OCI-LY1 (cell line): ENCODE measurements around the gene FAM222A.

Experiments
- H2AFZ ChIP-seq: fragments of 200-600 bp; sonication (generic), shearing (Covaris generic); 2 replicates; pipeline ENCODE4 v1.6.0; 2014; ENCODE audit warnings: antibody characterized with exemption, mild to moderate bottlenecking, low read length
- H3F3A ChIP-seq: fragments of 200-600 bp; sonication (generic), shearing (Covaris generic); 2 replicates; pipeline ENCODE4 v1.6.0; 2014; ENCODE audit warnings: mild to moderate bottlenecking, antibody characterized with exemption, low read length, moderate library complexity; ENCODE audit not compliant: insufficient read depth
- H3K27ac ChIP-seq: fragments of 200-600 bp; sonication (generic); 2 replicates; pipeline ENCODE4 v1.5.1; 2014; ENCODE audit warnings: low read length, mixed run types, mild to moderate bottlenecking, low read depth; ENCODE audit not compliant: poor library complexity, severe bottlenecking
- H3K27me3 ChIP-seq: fragments of 200-600 bp; sonication (generic); 2 replicates; pipeline ENCODE4 v1.6.0; 2014; ENCODE audit warnings: antibody characterized with exemption, mild to moderate bottlenecking, low read length, moderate library complexity; ENCODE audit not compliant: insufficient read depth
- H3K36me3 ChIP-seq: fragments of 200-600 bp; sonication (generic); 2 replicates; pipeline ENCODE4 v1.6.1; 2014; ENCODE audit warnings: mild to moderate bottlenecking, antibody characterized with exemption, low read length, moderate library complexity, mixed read lengths; ENCODE audit not compliant: insufficient read depth
- H3K4me1 ChIP-seq: fragments of 200-600 bp; sonication (generic); 2 replicates; pipeline ENCODE4 v1.5.1; 2014; ENCODE audit warnings: mild to moderate bottlenecking, low read length, moderate library complexity; ENCODE audit not compliant: insufficient read depth, severe bottlenecking
- H3K4me2 ChIP-seq: fragments of 200-600 bp; sonication (generic), shearing (Covaris generic); 2 replicates; pipeline ENCODE4 v1.6.1; 2014; ENCODE audit warnings: low read length
- H3K4me3 ChIP-seq: fragments of 200-600 bp; sonication (generic); 2 replicates; pipeline ENCODE4 v1.5.1; 2014; ENCODE audit warnings: low read length, low read depth, mild to moderate bottlenecking, mixed read lengths; ENCODE audit not compliant: poor library complexity, severe bottlenecking
- H3K79me2 ChIP-seq: fragments of 200-600 bp; shearing (Covaris generic); 2 replicates; pipeline ENCODE4 v1.6.1; 2016; ENCODE audit warnings: mixed run types, low read length, mixed read lengths; ENCODE audit not compliant: insufficient read depth
- H3K9ac ChIP-seq: fragments of 200-600 bp; sonication (generic), shearing (Covaris generic); 2 replicates; pipeline ENCODE4 v1.6.1; 2014; ENCODE audit warnings: mild to moderate bottlenecking, low read length, mixed read lengths
- H3K9me2 ChIP-seq: fragments of 200-600 bp; sonication (generic), shearing (Covaris generic); 2 replicates; pipeline ENCODE4 v1.6.1; 2014; ENCODE audit warnings: low read depth, mild to moderate bottlenecking, low read length, mixed read lengths
- H3K9me3 ChIP-seq: fragments of 200-600 bp; shearing (Covaris generic); 2 replicates; pipeline ENCODE4 v1.6.1; 2014; ENCODE audit warnings: low read length, mixed read lengths
- H4K20me1 ChIP-seq: fragments of 200-600 bp; sonication (generic), shearing (Covaris generic); 2 replicates; pipeline ENCODE4 v1.6.0; 2016; ENCODE audit warnings: mild to moderate bottlenecking, low read length; ENCODE audit not compliant: insufficient read depth
- CTCF ChIP-seq: fragments of 200-600 bp; sonication (generic), shearing (Covaris generic); IDR thresholded peaks from 2 replicates; pipeline ENCODE4 v1.5.1; 2017; ENCODE audit warnings: mild to moderate bottlenecking, antibody characterized with exemption, low read length, moderate library complexity, mixed read lengths
- EZH2 ChIP-seq: fragments of 200-600 bp; sonication (generic), shearing (Covaris generic); IDR thresholded peaks from 2 replicates; pipeline ENCODE4 v1.8.0; 2017; ENCODE audit warnings: borderline replicate concordance, mixed run types, mild to moderate bottlenecking, antibody characterized with exemption, low read length, moderate library complexity, mixed read lengths

The FAM222A gene

GRCh38 chr12:109673884-109674283 is 39.7 kb upstream of the FAM222A start:
- H3K4me2 ChIP-seq: no peak overlapping the region
- no peak overlapping the region for H3K9ac ChIP-seq
- no peaks in the 10 kb centered on the region for H3K9me3 ChIP-seq
- H3K79me2 ChIP-seq: no peaks in the 10 kb centered on the region
- no peaks in the 10 kb centered on the region for H4K20me1 ChIP-seq
- H3K27me3 ChIP-seq: no peaks in the 10 kb centered on the region
- no peaks in the 10 kb centered on the region for H3K36me3 ChIP-seq
- no peaks in the 10 kb centered on the region for H3F3A ChIP-seq
- no peak overlapping the region for H2AFZ ChIP-seq
- TF ChIP-seq EZH2: no peak
- TF ChIP-seq CTCF: no peak
- H3K4me1 ChIP-seq: no peaks in the 10 kb centered on the region
- no peaks in the 10 kb centered on the region for H3K9me2 ChIP-seq
- H3K27ac ChIP-seq: no peak overlapping the region
- no peak overlapping the region for H3K4me3 ChIP-seq

GRCh38 chr12:109675411-109675810 is 38.2 kb upstream of the FAM222A start:
- Histone ChIP-seq H4K20me1 (no peaks in the 10 kb centered on the region), H3F3A (no peaks in the 10 kb centered on the region), H3K9me3 (no peaks in the 10 kb centered on the region), H3K4me3 (no peak overlapping the region), H3K9ac (no peak overlapping the region), H3K4me2 (no peak overlapping the region), H3K79me2 (no peaks in the 10 kb centered on the region), H2AFZ (no peak overlapping the region), H3K36me3 (no peaks in the 10 kb centered on the region), H3K4me1 (no peaks in the 10 kb centered on the region), H3K27me3 (no peaks in the 10 kb centered on the region), H3K9me2 (no peaks in the 10 kb centered on the region), H3K27ac (no peak overlapping the region)
- TF ChIP-seq EZH2: no peak

- no peaks in the 10 kb centered on the region for H3F3A ChIP-seq
- no peaks in the 10 kb centered on the region for H3K36me3 ChIP-seq
- H4K20me1 ChIP-seq: no peaks in the 10 kb centered on the region
- H3K9me3 ChIP-seq: no peaks in the 10 kb centered on the region
- no peak overlapping the region for H2AFZ ChIP-seq
- TF ChIP-seq CTCF: no peak
- no peak for TF ChIP-seq EZH2
- no peak overlapping the region for H3K27ac ChIP-seq
- H3K4me2 ChIP-seq: no peak overlapping the region
- no peaks in the 10 kb centered on the region for H3K27me3 ChIP-seq
- H3K9ac ChIP-seq: no peak overlapping the region
- no peaks in the 10 kb centered on the region for H3K79me2 ChIP-seq
- no peaks in the 10 kb centered on the region for H3K9me2 ChIP-seq
- no peaks in the 10 kb centered on the region for H3K4me1 ChIP-seq
- H3K4me3 ChIP-seq: no peak overlapping the region
Measured at GRCh38 chr12:109677279-109677691, 36.3 kb upstream of the FAM222A start.

DNA sequence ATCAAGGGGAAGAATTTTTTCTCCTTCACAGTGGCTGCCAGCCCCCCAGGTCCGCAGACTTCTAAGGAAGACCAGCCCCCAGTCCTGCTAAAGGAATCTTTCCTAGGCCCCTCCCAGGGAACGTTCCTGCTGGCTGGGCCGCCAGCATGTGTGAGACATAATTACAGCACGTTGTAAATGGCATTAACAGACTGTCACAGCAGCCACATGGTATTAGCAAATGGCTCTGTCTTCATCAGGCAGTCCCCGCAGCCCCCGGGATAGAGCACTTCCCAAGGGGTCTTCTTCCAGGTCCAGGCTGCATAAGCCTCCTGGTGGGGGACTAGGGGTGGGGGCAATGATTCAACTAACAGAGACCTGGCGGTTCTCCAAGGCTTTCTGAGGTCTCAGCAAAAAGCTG is 34.9 kb upstream of the FAM222A start:
- Histone ChIP-seq H3K4me2 (no peak overlapping the region), H3K9ac (no peak overlapping the region), H3K9me3 (no peaks in the 10 kb centered on the region), H3K4me1 (no peaks in the 10 kb centered on the region), H3K27ac (no peak overlapping the region), H3K36me3 (no peaks in the 10 kb centered on the region), H3F3A (no peaks in the 10 kb centered on the region), H3K9me2 (no peaks in the 10 kb centered on the region), H3K79me2 (no peaks in the 10 kb centered on the region), H3K27me3 (no peaks in the 10 kb centered on the region), H2AFZ (no peak overlapping the region), H4K20me1 (no peaks in the 10 kb centered on the region), H3K4me3 (no peak overlapping the region)
- TF ChIP-seq CTCF (no peak), EZH2 (no peak)
